Loucy (cell line): ENCODE measurements around the gene TYW1.
"Not testable (repeated sequence)": the region's sequence is repeated elsewhere in the genome, so short reads cannot be mapped to it uniquely, and the experiment has no call there.

ENCODE experiments used
- H2AFZ ChIP-seq: fragments of 200-600 bp; sonication (generic); 2 replicates; pipeline ENCODE4 v1.6.0; 2016; ENCODE audit warnings: antibody characterized with exemption, mild to moderate bottlenecking, low read length, moderate library complexity
- H3F3A ChIP-seq: fragments of 200-600 bp; 2 replicates; pipeline ENCODE4 v1.6.0; 2016; ENCODE audit warnings: antibody characterized with exemption, low read depth, mild to moderate bottlenecking
- H3K27me3 ChIP-seq: fragments of 200-600 bp; sonication (generic); 2 replicates; pipeline ENCODE4 v1.6.1; 2014; ENCODE audit warnings: low read length, mild to moderate bottlenecking; ENCODE audit not compliant: insufficient read depth, poor library complexity, severe bottlenecking
- H3K36me3 ChIP-seq: fragments of 200-600 bp; sonication (generic); 2 replicates; pipeline ENCODE4 v1.6.1; 2016; ENCODE audit warnings: low read length; ENCODE audit not compliant: insufficient read depth
- H3K4me1 ChIP-seq: fragments of 200-600 bp; sonication (generic); 2 replicates; pipeline ENCODE4 v1.5.1; 2014; ENCODE audit warnings: low read length, mild to moderate bottlenecking; ENCODE audit not compliant: insufficient read depth, poor library complexity, severe bottlenecking
- H3K4me2 ChIP-seq: fragments of 200-600 bp; sonication (generic); 2 replicates; pipeline ENCODE4 v1.6.0; 2014; ENCODE audit warnings: antibody characterized with exemption, low read length, low read depth, mild to moderate bottlenecking; ENCODE audit not compliant: poor library complexity, severe bottlenecking
- H3K4me3 ChIP-seq: fragments of 200-600 bp; sonication (generic); 2 replicates; pipeline ENCODE4 v1.5.1; 2014; ENCODE audit warnings: low read length, mild to moderate bottlenecking, mixed read lengths; ENCODE audit not compliant: poor library complexity, severe bottlenecking
- H3K79me2 ChIP-seq: fragments of 200-600 bp; sonication (generic); 2 replicates; pipeline ENCODE4 v1.6.1; 2014; ENCODE audit warnings: low read length; ENCODE audit not compliant: insufficient read depth
- H3K9ac ChIP-seq: fragments of 200-600 bp; sonication (generic); 2 replicates; pipeline ENCODE4 v1.6.0; 2014; ENCODE audit warnings: mild to moderate bottlenecking, low read depth, low read length, moderate library complexity; ENCODE audit not compliant: poor library complexity, severe bottlenecking
- H3K9me2 ChIP-seq: fragments of 200-600 bp; sonication (generic); replicated peaks from 2 replicates; pipeline ENCODE4 v1.6.1; 2016; ENCODE audit warnings: low read depth, low read length, mixed read lengths
- H3K9me3 ChIP-seq: fragments of 200-600 bp; sonication (generic); 2 replicates; pipeline ENCODE4 v1.6.1; 2014; ENCODE audit warnings: mild to moderate bottlenecking, antibody characterized with exemption, low read length, low read depth; ENCODE audit not compliant: insufficient read depth
- H4K20me1 ChIP-seq: fragments of 200-600 bp; sonication (generic); 2 replicates; pipeline ENCODE4 v1.6.0; 2014; ENCODE audit warnings: antibody characterized with exemption, low read length, mild to moderate bottlenecking; ENCODE audit not compliant: insufficient read depth, poor library complexity, severe bottlenecking
- EZH2phosphoT487 ChIP-seq: fragments of 200-600 bp; IDR thresholded peaks from 2 replicates; pipeline ENCODE4 v1.6.1; 2018; ENCODE audit warnings: antibody characterized with exemption, mild to moderate bottlenecking, moderate library complexity, borderline replicate concordance
- TF ChIP-seq, protein P1 (sequence below): fragments of 200-600 bp; sonication (generic); conservative IDR thresholded peaks from 2 replicates; pipeline ENCODE4 v1.5.1; 2014; ENCODE audit warnings: mild to moderate bottlenecking, antibody characterized with exemption, low read length

The TYW1 gene

GRCh38 chr7:67242871-67243270, 246.2 kb downstream of the TYW1 start:
- not testable (repeated sequence) for H4K20me1 ChIP-seq, H2AFZ ChIP-seq, H3K27me3 ChIP-seq, H3K4me1 ChIP-seq, H3K9me3 ChIP-seq, H3K4me3 ChIP-seq, H3K36me3 ChIP-seq, H3K79me2 ChIP-seq, H3F3A ChIP-seq, H3K9me2 ChIP-seq, H3K9ac ChIP-seq, H3K4me2 ChIP-seq

DNA sequence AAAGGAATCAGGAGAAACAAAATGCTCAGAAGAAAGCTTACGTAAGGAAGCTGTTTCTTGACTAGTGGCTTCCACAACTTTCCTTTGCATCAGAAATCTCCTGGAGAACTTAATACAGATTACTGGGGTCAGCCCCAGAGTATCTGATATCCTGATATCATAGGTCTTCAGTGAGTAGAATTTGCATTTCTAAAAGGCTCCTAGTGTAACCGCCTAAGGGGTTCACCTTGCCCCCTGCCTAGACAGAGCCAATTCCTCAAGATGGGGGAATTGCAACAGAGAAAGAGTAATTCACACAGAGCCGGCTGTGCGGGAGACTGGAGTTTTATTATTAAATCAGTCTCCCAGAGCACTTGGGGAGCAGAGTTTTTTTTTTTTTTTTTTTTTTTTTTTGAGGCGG, 251.7 kb downstream of the TYW1 start:
- not testable (repeated sequence) for H3K4me3 ChIP-seq, H3K4me1 ChIP-seq, H2AFZ ChIP-seq, H4K20me1 ChIP-seq, H3K79me2 ChIP-seq, H3K4me2 ChIP-seq, H3K9me3 ChIP-seq, H3K9me2 ChIP-seq, H3K9ac ChIP-seq, H3K27me3 ChIP-seq, H3F3A ChIP-seq, H3K36me3 ChIP-seq

- TF ChIP-seq, protein P1, sequence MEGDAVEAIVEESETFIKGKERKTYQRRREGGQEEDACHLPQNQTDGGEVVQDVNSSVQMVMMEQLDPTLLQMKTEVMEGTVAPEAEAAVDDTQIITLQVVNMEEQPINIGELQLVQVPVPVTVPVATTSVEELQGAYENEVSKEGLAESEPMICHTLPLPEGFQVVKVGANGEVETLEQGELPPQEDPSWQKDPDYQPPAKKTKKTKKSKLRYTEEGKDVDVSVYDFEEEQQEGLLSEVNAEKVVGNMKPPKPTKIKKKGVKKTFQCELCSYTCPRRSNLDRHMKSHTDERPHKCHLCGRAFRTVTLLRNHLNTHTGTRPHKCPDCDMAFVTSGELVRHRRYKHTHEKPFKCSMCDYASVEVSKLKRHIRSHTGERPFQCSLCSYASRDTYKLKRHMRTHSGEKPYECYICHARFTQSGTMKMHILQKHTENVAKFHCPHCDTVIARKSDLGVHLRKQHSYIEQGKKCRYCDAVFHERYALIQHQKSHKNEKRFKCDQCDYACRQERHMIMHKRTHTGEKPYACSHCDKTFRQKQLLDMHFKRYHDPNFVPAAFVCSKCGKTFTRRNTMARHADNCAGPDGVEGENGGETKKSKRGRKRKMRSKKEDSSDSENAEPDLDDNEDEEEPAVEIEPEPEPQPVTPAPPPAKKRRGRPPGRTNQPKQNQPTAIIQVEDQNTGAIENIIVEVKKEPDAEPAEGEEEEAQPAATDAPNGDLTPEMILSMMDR = no peak
- no peak for TF ChIP-seq EZH2phosphoT487
- Histone ChIP-seq H3K9me2 (no peaks in the 10 kb centered on the region), H3K79me2 (no peaks in the 10 kb centered on the region), H3K9ac (no peak overlapping the region), H4K20me1 (no peaks in the 10 kb centered on the region), H2AFZ (no peak overlapping the region), H3K4me3 (no peak overlapping the region), H3K4me2 (no peak overlapping the region), H3K9me3 (no peaks in the 10 kb centered on the region), H3K27me3 (no peaks in the 10 kb centered on the region), H3K36me3 (no peaks in the 10 kb centered on the region), H3F3A (no peaks in the 10 kb centered on the region), H3K4me1 (no peaks in the 10 kb centered on the region)
These were observed 255.4 kb downstream of the TYW1 start for GRCh38 chr7:67251986-67252558.

GRCh38 chr7:67255076-67255475, 258.4 kb downstream of the TYW1 start:
- not testable (repeated sequence) for H3K4me3 ChIP-seq, H3K79me2 ChIP-seq, H3K4me1 ChIP-seq, H3K9ac ChIP-seq, H3K4me2 ChIP-seq, H4K20me1 ChIP-seq, H3F3A ChIP-seq, H3K9me2 ChIP-seq, H3K9me3 ChIP-seq, H2AFZ ChIP-seq, H3K27me3 ChIP-seq, H3K36me3 ChIP-seq

DNA sequence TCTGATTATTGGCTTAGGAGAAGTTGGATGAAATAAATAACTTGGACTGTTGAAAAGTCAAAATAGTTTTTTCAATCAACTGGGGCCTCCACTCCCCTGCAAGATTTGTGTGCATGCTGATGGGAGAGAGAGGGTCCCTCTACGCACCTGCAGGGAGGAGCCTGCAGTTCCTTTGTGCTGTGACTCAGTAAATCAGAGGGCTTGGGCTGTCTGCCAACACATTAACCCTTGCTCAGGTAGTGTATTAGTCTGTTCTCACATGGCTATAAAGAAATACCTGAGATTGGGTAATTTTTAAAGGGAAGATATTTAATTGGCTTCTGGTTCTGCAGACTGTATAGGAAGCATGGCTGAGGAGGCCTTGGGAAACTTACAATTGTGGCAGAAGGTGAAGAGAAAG, 261.1 kb downstream of the TYW1 start:
- not testable (repeated sequence) for H3F3A ChIP-seq, H2AFZ ChIP-seq, H3K9ac ChIP-seq, H3K4me3 ChIP-seq, H3K9me2 ChIP-seq, H3K27me3 ChIP-seq, H3K4me1 ChIP-seq, H3K36me3 ChIP-seq, H3K9me3 ChIP-seq, H4K20me1 ChIP-seq, H3K79me2 ChIP-seq, H3K4me2 ChIP-seq

DNA sequence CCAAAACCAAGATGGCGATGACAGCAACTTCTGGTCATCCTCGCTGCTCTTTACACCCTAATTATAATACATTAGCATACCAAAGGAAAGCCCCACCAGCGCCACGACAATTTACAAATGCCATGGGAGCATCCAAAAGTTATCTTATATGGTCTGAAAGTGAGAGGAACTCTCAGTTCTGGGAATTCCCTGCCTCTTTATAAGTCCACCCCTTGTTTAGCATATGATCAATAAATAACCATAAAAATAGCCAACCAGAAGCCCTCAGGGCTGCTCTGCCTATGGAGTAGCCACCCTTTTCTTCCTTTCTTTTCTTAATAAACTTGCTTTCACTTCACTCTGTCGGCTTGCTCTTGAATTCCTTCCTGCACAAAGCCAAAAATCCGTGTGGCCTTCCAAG, 262.7 kb downstream of the TYW1 start:
- not testable (repeated sequence) for H3K9ac ChIP-seq, H3K9me2 ChIP-seq, H3K4me3 ChIP-seq

DNA sequence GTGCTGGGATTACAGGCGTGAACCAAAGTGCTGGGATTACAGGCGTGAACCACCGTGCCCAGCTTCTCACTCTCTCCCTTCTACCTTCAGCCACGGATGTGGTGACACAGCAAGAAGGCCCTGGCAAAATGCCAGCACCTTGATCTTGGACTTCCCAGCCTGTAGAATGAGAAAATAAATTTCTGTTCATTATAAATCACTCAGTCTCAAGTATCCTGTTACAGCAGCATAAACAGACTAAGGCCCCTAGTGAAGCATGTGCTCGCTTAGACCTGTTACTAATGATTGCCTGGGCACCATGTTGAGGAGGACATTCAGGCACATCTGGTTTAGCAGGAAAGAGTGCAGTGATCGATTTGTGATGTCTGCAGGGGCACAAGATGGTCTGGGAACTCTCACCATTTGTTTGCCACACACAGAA, 263.5 kb downstream of the TYW1 start:
- not testable (repeated sequence) for H3K79me2 ChIP-seq, H3K4me3 ChIP-seq, H3K4me2 ChIP-seq, H2AFZ ChIP-seq, H3K9me3 ChIP-seq, H3K9me2 ChIP-seq, H3K4me1 ChIP-seq, H3K36me3 ChIP-seq, H4K20me1 ChIP-seq, H3F3A ChIP-seq, H3K27me3 ChIP-seq, H3K9ac ChIP-seq

More for the DNA sequence above, 262.7 kb downstream of the TYW1 start:
- H3K4me2 ChIP-seq, H2AFZ ChIP-seq, H3K79me2 ChIP-seq, H3K4me1 ChIP-seq, H3K27me3 ChIP-seq, H4K20me1 ChIP-seq, H3K36me3 ChIP-seq, H3F3A ChIP-seq, H3K9me3 ChIP-seq: not testable (repeated sequence)
